CD4-positive, alpha-beta T cell treated with Interleukin-2 at 100 ng/mL for 4 hours (primary cell): ENCODE measurements around the gene CYTH1.
"Not testable (repeated sequence)": the region's sequence is repeated elsewhere in the genome, so short reads cannot be mapped to it uniquely, and the experiment has no call there.

ENCODE experiments used
- DNase-seq: peaks from one replicate; pipeline ENCODE4 v3.0.0-alpha.2; 2020; ENCODE audit warnings: low spot score

CYTH1 gene

GRCh38 chr17:78687125-78687524, 94.9 kb downstream of the CYTH1 start:
- no peak for DNase-seq

- no peak for DNase-seq
Observed at GRCh38 chr17:78684026-78684425, 98.0 kb downstream of the CYTH1 start.

GRCh38 chr17:78683408-78683961, 98.6 kb downstream of the CYTH1 start:
- DNase-seq = no peak

- DNase-seq = no peak
Observed at GRCh38 chr17:78682363-78682762, 99.7 kb downstream of the CYTH1 start.

- DNase-seq = no peak
Observed at GRCh38 chr17:78680436-78680835, 101.6 kb downstream of the CYTH1 start.

GRCh38 chr17:78679495-78680395, 102.3 kb downstream of the CYTH1 start:
- no peak for DNase-seq

GRCh38 chr17:78678711-78679110, 103.4 kb downstream of the CYTH1 start:
- no peak for DNase-seq

- DNase-seq = no peak
Observed at GRCh38 chr17:78678222-78678557, 103.9 kb downstream of the CYTH1 start.

GRCh38 chr17:78677303-78678221, 104.5 kb downstream of the CYTH1 start:
- no peak for DNase-seq

- DNase-seq = no peak
Observed at GRCh38 chr17:78676412-78677302, 105.4 kb downstream of the CYTH1 start.

GRCh38 chr17:78675836-78676235, 106.2 kb downstream of the CYTH1 start:
- no peak for DNase-seq

GRCh38 chr17:78675316-78675616, 106.8 kb downstream of the CYTH1 start:
- no peak for DNase-seq

GRCh38 chr17:78674595-78675315, 107.3 kb downstream of the CYTH1 start:
- no peak for DNase-seq

GRCh38 chr17:78674156-78674555, 107.9 kb downstream of the CYTH1 start:
- DNase-seq = no peak

GRCh38 chr17:78673395-78673794, 108.7 kb downstream of the CYTH1 start:
- no peak for DNase-seq

- no peak for DNase-seq
Observed at GRCh38 chr17:78672871-78673371, 109.2 kb downstream of the CYTH1 start.

GRCh38 chr17:78672005-78672404, 110.1 kb downstream of the CYTH1 start:
- DNase-seq = no peak

- not testable (repeated sequence) for DNase-seq
Observed at GRCh38 chr17:78671726-78672001, 110.4 kb downstream of the CYTH1 start.

GRCh38 chr17:78670850-78671725, 111.0 kb downstream of the CYTH1 start:
- DNase-seq = no peak

- no peak for DNase-seq
Observed at GRCh38 chr17:78669975-78670518, 112.0 kb downstream of the CYTH1 start.
